Adipocyte (in vitro differentiated cells): ENCODE data around the gene BANP.
"Not testable (repeated sequence)": the region's sequence is repeated elsewhere in the genome, so short reads cannot be mapped to it uniquely, and the experiment has no call there.

ENCODE experiments used
- DNase-seq: peaks from one replicate; pipeline ENCODE4 v3.0.0-alpha.2; 2015; ENCODE audit warnings: low read depth
- H3K27me3 ChIP-seq: replicated peaks from 2 replicates; pipeline ENCODE4 v1.7.0; 2013; ENCODE audit warnings: mild to moderate bottlenecking, low read length, moderate library complexity; ENCODE audit not compliant: control insufficient read depth, insufficient read depth
- H3K36me3 ChIP-seq: 2 replicates; pipeline ENCODE4 v1.7.0; 2013; ENCODE audit warnings: low read length, mild to moderate bottlenecking, moderate library complexity; ENCODE audit not compliant: control insufficient read depth, insufficient read depth, severe bottlenecking
- H3K4me1 ChIP-seq: 2 replicates; pipeline ENCODE4 v1.7.0; 2013; ENCODE audit warnings: mild to moderate bottlenecking, low read length, moderate library complexity; ENCODE audit not compliant: control insufficient read depth, insufficient read depth
- H3K4me3 ChIP-seq: 2 replicates; pipeline ENCODE4 v1.7.0; 2013; ENCODE audit warnings: mild to moderate bottlenecking, low read length, moderate library complexity
- H3K9ac ChIP-seq: 2 replicates; pipeline ENCODE4 v1.7.0; 2013; ENCODE audit warnings: mild to moderate bottlenecking, low read length, moderate library complexity
- H3K9me3 ChIP-seq: 2 replicates; pipeline ENCODE4 v1.7.0; 2013; ENCODE audit warnings: mild to moderate bottlenecking, low read length, moderate library complexity; ENCODE audit not compliant: control insufficient read depth

Gene BANP

GRCh38 chr16:88037876-88038525 lies 86.8 kb downstream of the BANP start:
- not testable (repeated sequence) for H3K4me3 ChIP-seq, DNase-seq, H3K36me3 ChIP-seq, H3K9me3 ChIP-seq, H3K9ac ChIP-seq, H3K27me3 ChIP-seq, H3K4me1 ChIP-seq

GRCh38 chr16:88038526-88038908 lies 87.3 kb downstream of the BANP start:
- not testable (repeated sequence) for H3K4me1 ChIP-seq, H3K27me3 ChIP-seq, H3K9ac ChIP-seq, H3K36me3 ChIP-seq, DNase-seq, H3K4me3 ChIP-seq, H3K9me3 ChIP-seq

- no peaks in the 10 kb centered on the region for H3K9me3 ChIP-seq
- H3K4me1 ChIP-seq, result no peaks in the 10 kb centered on the region
- H3K27me3 ChIP-seq, result no peaks in the 10 kb centered on the region
- no peak overlapping the region for H3K4me3 ChIP-seq
- H3K36me3 ChIP-seq, result peaks cover 9% of the 10 kb centered on the region
- H3K9ac ChIP-seq, result no peak overlapping the region
- no peak for DNase-seq
Measured at GRCh38 chr16:88039591-88039990, 88.4 kb downstream of the BANP start.

- not testable (repeated sequence) for H3K4me3 ChIP-seq, H3K9ac ChIP-seq, H3K27me3 ChIP-seq, DNase-seq, H3K4me1 ChIP-seq, H3K9me3 ChIP-seq, H3K36me3 ChIP-seq
Measured at GRCh38 chr16:88040196-88040876, 89.1 kb downstream of the BANP start.

- H3K9ac ChIP-seq, H3K27me3 ChIP-seq, H3K4me3 ChIP-seq, DNase-seq, H3K36me3 ChIP-seq, H3K9me3 ChIP-seq, H3K4me1 ChIP-seq: not testable (repeated sequence)
Measured at GRCh38 chr16:88040877-88041244, 89.6 kb downstream of the BANP start.

GRCh38 chr16:88041506-88041905 lies 90.3 kb downstream of the BANP start:
- H3K4me1 ChIP-seq, H3K9me3 ChIP-seq, H3K36me3 ChIP-seq, DNase-seq, H3K27me3 ChIP-seq, H3K4me3 ChIP-seq, H3K9ac ChIP-seq: not testable (repeated sequence)

- H3K9ac ChIP-seq, H3K36me3 ChIP-seq, H3K27me3 ChIP-seq, DNase-seq, H3K9me3 ChIP-seq, H3K4me3 ChIP-seq, H3K4me1 ChIP-seq: not testable (repeated sequence)
Measured at GRCh38 chr16:88041986-88042562, 90.8 kb downstream of the BANP start.

- not testable (repeated sequence) for H3K9ac ChIP-seq, H3K4me1 ChIP-seq, H3K4me3 ChIP-seq, DNase-seq, H3K36me3 ChIP-seq, H3K9me3 ChIP-seq, H3K27me3 ChIP-seq
Measured at GRCh38 chr16:88043208-88043910, 92.1 kb downstream of the BANP start.

GRCh38 chr16:88044121-88044581 lies 92.9 kb downstream of the BANP start:
- not testable (repeated sequence) for H3K9me3 ChIP-seq, H3K4me1 ChIP-seq, H3K36me3 ChIP-seq, DNase-seq, H3K4me3 ChIP-seq, H3K27me3 ChIP-seq, H3K9ac ChIP-seq

GRCh38 chr16:88045361-88045760 lies 94.1 kb downstream of the BANP start:
- not testable (repeated sequence) for H3K9me3 ChIP-seq, H3K27me3 ChIP-seq, H3K4me3 ChIP-seq, H3K4me1 ChIP-seq, DNase-seq, H3K9ac ChIP-seq
- peaks cover 12% of the 10 kb centered on the region for H3K36me3 ChIP-seq

- H3K4me3 ChIP-seq, result no peak overlapping the region
- no peak overlapping the region for H3K9ac ChIP-seq
- H3K4me1 ChIP-seq, result no peaks in the 10 kb centered on the region
- H3K36me3 ChIP-seq, result peaks cover 13% of the 10 kb centered on the region
- DNase-seq, result no peak
- H3K9me3 ChIP-seq, result no peaks in the 10 kb centered on the region
- H3K27me3 ChIP-seq, result no peaks in the 10 kb centered on the region
Measured at GRCh38 chr16:88045820-88046303, 94.6 kb downstream of the BANP start.
